ENCODE data around the gene EGR4. TPM values are rescaled to one million over a fixed set of nuclear protein-coding genes. Genes with fewer than 3 reads are reported as not detected.

The EGR4 gene
- total RNA-seq, 1 donor from 2014 or later: not detected

- Histone ChIP-seq H3K9me3 (no peaks in the 10 kb centered on the region), H3K27me3 (no peaks in the 10 kb centered on the region), H3K27ac (no peak overlapping the region), H3K4me1 (no peaks in the 10 kb centered on the region), H3K36me3 (no peaks in the 10 kb centered on the region), H3K4me3 (no peak overlapping the region)
- intact Hi-C loops (cut with DNase I): no loop called here
- no peak for DNase-seq (ENCODE audit: extremely low spot score in 2 of 2)
- no peak for TF ChIP-seq POLR2A (IDR thresholded peaks at IDR 0.05)
- no peak for TF ChIP-seq POLR2AphosphoS5 (IDR thresholded peaks at IDR 0.05; ENCODE audit: insufficient read depth in 1 of 2, low read depth in 1 of 2)
- TF ChIP-seq CTCF (IDR thresholded peaks at IDR 0.05): no peak
Observed at GRCh38 chr2:73307720-73308119, 14.4 kb upstream of the EGR4 start.

- DNase-seq (ENCODE audit: extremely low spot score in 2 of 2): no peak
- intact Hi-C loops (cut with DNase I): no loop called here
- Histone ChIP-seq H3K36me3 (no peaks in the 10 kb centered on the region), H3K27ac (no peak overlapping the region), H3K4me1 (no peaks in the 10 kb centered on the region), H3K9me3 (no peaks in the 10 kb centered on the region), H3K27me3 (no peaks in the 10 kb centered on the region), H3K4me3 (no peak overlapping the region)
- TF ChIP-seq CTCF (IDR thresholded peaks at IDR 0.05) (no peak), POLR2AphosphoS5 (IDR thresholded peaks at IDR 0.05; ENCODE audit: insufficient read depth in 1 of 2, low read depth in 1 of 2) (no peak), POLR2A (IDR thresholded peaks at IDR 0.05) (no peak)
Observed at GRCh38 chr2:73301636-73302035, 8.3 kb upstream of the EGR4 start.

- no peak for TF ChIP-seq POLR2A (IDR thresholded peaks at IDR 0.05)
- no peak for TF ChIP-seq CTCF (IDR thresholded peaks at IDR 0.05)
- TF ChIP-seq POLR2AphosphoS5 (IDR thresholded peaks at IDR 0.05; ENCODE audit: insufficient read depth in 1 of 2, low read depth in 1 of 2): no peak
- H3K36me3 ChIP-seq: no peaks in the 10 kb centered on the region
- no peak overlapping the region for H3K27ac ChIP-seq
- no peak overlapping the region for H3K4me3 ChIP-seq
- H3K27me3 ChIP-seq: no peaks in the 10 kb centered on the region
- no peak for DNase-seq (ENCODE audit: extremely low spot score in 2 of 2)
- intact Hi-C loops (cut with DNase I): no loop called here
- H3K9me3 ChIP-seq: no peaks in the 10 kb centered on the region
- no peaks in the 10 kb centered on the region for H3K4me1 ChIP-seq
Observed at GRCh38 chr2:73300926-73301325, 7.6 kb upstream of the EGR4 start.

- peaks cover 10% of the 10 kb centered on the region for H3K4me1 ChIP-seq
- no peak for DNase-seq (ENCODE audit: extremely low spot score in 2 of 2)
- no peak overlapping the region for H3K27ac ChIP-seq
- TF ChIP-seq POLR2A (IDR thresholded peaks at IDR 0.05) (no peak), POLR2AphosphoS5 (IDR thresholded peaks at IDR 0.05; ENCODE audit: insufficient read depth in 1 of 2, low read depth in 1 of 2) (no peak), CTCF (IDR thresholded peaks at IDR 0.05) (no peak)
- no peak overlapping the region for H3K4me3 ChIP-seq
- intact Hi-C loops (cut with DNase I): no loop called here
- H3K9me3 ChIP-seq: no peaks in the 10 kb centered on the region
- no peaks in the 10 kb centered on the region for H3K36me3 ChIP-seq
- H3K27me3 ChIP-seq: peaks cover 15% of the 10 kb centered on the region
Observed at GRCh38 chr2:73297586-73297985, 4.2 kb upstream of the EGR4 start.

- H3K27ac ChIP-seq: no peak overlapping the region
- H3K4me3 ChIP-seq: no peak overlapping the region
- TF ChIP-seq POLR2AphosphoS5 (IDR thresholded peaks at IDR 0.05; ENCODE audit: insufficient read depth in 1 of 2, low read depth in 1 of 2) (no peak), POLR2A (IDR thresholded peaks at IDR 0.05) (no peak), CTCF (IDR thresholded peaks at IDR 0.05) (no peak)
- H3K4me1 ChIP-seq: peaks cover 10% of the 10 kb centered on the region
- intact Hi-C loops (cut with DNase I): no loop called here
- H3K27me3 ChIP-seq: peaks cover 19% of the 10 kb centered on the region
- no peak for DNase-seq (ENCODE audit: extremely low spot score in 2 of 2)
- no peaks in the 10 kb centered on the region for H3K9me3 ChIP-seq
- H3K36me3 ChIP-seq: no peaks in the 10 kb centered on the region
Observed at GRCh38 chr2:73297151-73297559, 3.8 kb upstream of the EGR4 start.
